C4-2B (cell line): ENCODE measurements around the gene ANKRD55.

Source experiments
- ZFX ChIP-seq: fragments of 450-650 bp; IDR thresholded peaks from 2 replicates; pipeline ENCODE4 v1.6.1; 2017
- TF ChIP-seq, protein P1 (sequence below): fragments of 450-650 bp; conservative IDR thresholded peaks from 2 replicates; pipeline ENCODE4 v1.5.1; 2017; ENCODE audit warnings: mild to moderate bottlenecking

DNA sequence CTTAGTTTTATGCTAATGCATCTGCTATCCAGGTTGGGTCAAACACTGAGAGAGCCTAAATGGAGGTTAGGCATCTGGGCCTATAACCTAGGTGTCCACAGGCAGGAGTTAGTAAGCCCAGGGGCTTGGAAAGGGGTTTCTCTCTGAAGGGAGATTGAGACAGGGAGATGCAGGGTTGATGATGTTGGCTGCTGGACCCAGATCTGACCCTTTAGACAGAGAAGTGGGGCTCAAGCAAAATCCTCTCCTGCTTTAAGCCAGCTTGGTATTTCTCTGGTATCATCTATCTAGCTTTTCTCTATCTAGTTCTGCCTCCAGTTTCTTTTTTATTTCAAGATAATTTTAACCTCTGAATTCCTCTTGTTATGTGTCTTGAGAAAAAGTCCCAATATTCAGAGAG lies 18.3 kb upstream of the ANKRD55 start:
- TF ChIP-seq, protein P1, sequence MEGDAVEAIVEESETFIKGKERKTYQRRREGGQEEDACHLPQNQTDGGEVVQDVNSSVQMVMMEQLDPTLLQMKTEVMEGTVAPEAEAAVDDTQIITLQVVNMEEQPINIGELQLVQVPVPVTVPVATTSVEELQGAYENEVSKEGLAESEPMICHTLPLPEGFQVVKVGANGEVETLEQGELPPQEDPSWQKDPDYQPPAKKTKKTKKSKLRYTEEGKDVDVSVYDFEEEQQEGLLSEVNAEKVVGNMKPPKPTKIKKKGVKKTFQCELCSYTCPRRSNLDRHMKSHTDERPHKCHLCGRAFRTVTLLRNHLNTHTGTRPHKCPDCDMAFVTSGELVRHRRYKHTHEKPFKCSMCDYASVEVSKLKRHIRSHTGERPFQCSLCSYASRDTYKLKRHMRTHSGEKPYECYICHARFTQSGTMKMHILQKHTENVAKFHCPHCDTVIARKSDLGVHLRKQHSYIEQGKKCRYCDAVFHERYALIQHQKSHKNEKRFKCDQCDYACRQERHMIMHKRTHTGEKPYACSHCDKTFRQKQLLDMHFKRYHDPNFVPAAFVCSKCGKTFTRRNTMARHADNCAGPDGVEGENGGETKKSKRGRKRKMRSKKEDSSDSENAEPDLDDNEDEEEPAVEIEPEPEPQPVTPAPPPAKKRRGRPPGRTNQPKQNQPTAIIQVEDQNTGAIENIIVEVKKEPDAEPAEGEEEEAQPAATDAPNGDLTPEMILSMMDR: no peak
- no peak for TF ChIP-seq ZFX
